MV-4-11 (cell line): ENCODE data around the gene C1orf159.
"Not testable (repeated sequence)": the region's sequence is repeated elsewhere in the genome, so short reads cannot be mapped to it uniquely, and the experiment has no call there.

Experiments
- DNase-seq: peaks from one replicate; lab custom pipeline; 2025; lab: John Stamatoyannopoulos, UW

Gene C1orf159

DNA sequence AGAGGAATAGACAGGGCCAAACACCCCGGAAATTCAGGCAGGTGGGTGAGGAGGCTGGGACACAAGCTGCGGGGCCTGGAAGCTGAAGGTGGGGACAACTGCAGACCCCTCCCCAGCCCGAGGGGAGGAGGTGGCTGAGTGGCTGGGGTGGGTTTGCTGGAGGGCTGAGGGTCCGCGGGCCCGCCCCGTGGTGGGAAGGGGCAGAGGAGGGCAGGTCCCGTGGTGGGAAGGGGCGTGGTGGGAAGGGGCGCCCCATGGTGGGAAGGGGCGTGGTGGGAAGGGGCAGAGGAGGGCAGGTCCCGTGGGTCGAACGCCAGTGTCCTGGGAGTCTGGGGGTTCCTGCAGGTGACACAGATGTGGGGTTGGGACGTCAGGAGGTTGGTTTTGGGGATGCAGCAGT lies 33.5 kb upstream of the C1orf159 start:
- DNase-seq = no peak

DNA sequence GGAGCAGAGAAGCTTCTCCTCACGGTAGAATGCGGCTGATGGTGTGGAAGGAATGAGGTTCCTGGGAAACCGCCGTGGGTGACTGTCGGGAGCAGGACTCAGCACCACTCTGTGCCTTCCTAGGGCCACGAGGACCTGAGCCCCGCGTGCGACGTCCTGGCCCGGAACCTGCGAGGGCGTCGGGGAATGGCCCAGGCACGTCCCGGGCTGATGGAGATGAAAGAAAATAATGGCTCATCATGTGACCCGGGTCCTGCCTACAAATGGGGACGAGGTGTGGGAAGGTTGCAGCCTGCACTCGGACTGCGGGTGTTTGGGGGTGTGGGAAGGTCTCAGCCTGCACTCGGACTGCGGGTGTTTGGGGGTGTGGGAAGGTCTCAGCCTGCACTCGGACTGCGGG lies 32.7 kb upstream of the C1orf159 start:
- DNase-seq = no peak

DNA sequence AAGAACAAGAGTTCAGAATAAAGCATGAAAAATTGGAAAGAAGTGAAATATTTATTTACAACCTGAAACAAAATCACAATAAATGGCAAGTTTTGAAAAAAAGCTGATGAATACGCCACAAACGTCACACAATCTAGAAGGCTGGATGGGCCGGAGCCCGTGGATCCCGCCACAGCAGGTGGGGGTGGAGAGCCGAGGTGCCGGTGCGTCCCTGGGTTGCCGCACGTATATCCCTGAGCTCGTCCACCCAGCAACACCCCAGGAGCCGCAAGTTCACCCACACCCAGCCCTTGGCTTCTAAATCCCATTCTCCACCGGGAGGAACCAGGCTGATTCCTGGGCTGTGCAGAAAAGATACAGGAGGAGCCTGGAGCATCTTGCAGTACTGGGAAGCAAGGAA lies 32.2 kb upstream of the C1orf159 start:
- no peak for DNase-seq

DNA sequence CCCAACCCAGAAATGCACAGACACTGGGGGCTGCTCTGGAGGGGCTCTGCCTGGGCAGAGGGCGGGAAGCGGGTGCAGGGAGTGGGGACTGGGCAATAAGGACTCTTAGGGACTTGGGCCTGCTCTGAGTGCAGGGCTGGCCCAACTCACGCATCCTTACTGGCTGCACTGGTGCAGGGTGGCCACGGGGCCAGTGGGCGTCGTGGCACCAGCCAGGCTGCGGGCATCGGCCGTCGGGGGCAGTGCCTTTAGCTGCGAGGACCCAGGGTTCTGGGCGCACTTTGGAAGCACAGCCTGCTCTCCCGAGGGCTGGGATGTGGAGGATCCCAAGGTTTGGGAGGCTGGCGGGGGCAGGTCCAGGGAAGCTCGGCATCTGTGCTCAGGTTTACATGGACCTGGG lies 30.7 kb upstream of the C1orf159 start:
- no peak for DNase-seq

DNA sequence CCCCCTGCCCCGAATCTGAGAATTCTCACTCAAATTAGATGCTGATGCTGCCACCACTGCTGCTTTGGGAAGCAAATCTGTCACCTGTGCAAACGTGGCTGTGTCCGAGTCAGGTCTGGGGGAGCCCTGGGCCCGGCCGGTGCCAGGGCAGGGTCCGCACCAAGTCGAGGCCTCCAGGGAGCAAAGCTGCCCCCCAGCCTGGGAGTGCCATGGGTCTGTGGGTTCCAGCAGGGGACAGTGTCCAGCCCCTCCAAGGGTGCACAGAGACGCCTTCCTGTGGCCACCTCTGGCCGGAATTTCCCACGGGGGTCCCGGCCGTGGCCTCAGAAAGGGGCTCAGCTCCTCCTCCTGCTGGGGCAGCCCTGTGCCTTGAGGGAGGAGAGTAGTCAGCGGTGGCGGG lies 30.1 kb upstream of the C1orf159 start:
- DNase-seq = no peak

DNA sequence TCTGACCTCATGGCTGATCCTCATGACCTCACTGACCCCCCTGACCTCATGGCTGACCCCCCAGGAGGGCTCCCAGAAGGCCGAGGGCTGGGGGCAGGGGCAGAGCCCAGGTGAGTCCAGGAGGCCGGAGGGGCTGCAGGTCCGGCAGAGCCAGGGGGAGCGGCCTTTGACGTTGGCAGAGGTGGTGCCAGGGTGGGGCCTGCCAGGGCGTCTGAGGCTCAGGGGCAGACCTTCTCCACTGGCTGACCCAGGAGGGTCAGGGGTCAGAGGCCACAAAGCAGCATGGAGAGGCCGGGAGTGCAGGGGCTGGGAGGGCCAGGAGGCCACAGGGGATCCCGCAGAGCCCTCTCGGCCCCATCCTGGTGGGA lies 29.6 kb upstream of the C1orf159 start:
- no peak for DNase-seq

DNA sequence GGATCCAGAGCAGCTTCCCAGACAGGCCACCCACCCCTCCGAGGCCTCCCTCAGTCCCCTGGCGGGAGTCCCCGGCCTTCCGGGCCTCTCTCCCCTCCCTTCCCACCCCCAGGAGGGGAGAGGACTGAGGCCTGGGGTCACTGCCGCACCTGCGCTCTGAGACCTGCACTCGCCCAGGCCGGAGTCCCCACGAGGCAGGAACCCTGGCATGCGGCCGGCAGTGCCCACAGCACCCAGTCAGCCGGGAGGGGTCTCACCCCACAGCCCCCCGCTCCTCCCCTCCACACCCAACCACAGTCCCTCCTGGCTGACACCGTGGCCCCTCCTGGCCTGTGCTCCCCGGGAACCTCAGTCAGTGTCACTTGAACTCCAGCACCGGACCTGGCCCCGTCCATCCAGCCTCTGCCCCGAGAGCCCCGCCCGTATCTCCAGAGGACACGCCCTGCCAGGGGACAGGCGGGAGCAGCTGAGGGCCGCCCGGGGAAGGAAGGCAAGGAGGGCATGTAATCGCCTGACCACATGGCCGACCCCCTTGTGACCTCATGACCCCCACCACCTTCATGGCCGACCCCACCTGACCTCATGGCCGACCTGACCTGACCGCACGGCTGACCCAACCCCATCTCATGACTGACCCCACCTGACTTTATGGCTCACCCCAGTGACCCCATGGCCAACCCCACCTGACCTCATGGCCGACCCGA lies 29.1 kb upstream of the C1orf159 start:
- DNase-seq = no peak

DNA sequence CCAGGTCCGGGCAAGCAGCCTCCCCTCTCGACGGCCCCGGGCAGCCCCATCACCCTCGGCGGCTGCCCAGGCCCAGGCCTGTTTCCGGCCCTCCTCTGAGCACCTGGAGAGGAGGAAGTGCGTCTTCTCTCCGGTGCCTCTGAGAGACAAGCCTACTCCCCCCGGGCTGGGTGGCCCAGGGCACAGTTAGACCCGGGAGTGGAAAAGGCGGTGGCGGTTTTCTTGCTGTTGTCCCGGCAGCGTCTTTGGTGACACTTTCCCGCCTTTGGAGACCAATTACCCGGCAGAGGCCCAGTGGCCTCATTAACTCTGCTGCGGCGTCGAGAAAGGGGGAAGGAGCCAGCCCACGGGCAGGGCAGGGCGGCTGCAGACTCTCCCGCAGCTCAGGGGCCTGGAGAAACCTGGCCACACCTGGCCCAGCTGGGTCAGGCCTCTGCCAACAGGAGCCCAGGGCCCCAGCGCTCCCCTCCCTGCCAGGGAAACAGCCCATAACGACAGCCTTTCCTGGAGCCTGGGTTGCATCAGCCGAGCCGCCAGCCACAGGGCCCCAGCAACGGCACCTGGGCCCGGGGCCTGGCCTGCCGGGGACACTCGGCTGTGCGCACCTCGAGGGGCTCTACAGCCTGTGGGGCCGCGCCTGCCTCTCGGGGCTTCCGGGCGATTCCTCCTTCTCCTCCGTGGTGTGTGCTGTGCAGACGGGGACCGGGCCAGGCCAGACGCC lies 28.4 kb upstream of the C1orf159 start:
- peak; percentile 31 for DNase-seq

DNA sequence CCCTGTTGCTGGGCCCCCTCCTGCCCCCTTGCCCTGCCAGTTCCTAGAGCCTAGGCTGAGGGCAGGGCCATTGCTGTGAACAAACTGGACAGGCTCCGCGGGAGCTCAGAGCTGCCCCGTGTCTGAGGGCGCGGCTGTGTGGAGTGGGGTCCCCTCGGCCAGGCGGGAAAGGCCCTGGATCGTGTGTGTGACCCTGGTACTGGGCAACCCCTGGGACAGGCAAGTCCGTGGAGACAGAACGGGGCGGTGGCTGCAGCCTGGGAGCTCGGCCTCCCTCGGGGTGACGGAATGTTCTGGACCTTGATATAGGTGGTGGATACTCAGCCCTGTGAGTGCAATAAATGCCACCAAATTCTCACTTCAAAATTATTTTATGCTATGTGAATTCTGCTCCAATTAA lies 27.7 kb upstream of the C1orf159 start:
- DNase-seq = no peak

DNA sequence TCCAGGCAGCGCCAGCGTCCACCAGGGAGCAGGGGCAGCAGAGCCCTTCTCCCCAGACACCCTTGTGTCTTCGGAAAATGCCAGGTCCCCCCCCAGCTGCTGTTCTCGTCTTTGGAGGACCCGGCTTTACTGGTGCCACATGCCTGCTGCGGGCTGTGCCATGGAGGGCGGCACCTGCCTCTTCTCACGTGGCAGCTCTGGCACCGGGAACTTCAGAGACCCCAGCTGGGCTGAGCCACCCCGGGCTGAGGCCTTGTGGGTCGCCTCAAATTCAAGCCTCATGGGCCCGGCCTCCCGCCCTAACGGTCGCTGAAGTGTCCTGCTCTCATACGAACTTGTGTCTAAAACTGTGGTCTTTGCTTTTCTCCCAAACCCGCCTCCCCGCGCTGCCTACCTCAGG lies 27.0 kb upstream of the C1orf159 start:
- no peak for DNase-seq

DNA sequence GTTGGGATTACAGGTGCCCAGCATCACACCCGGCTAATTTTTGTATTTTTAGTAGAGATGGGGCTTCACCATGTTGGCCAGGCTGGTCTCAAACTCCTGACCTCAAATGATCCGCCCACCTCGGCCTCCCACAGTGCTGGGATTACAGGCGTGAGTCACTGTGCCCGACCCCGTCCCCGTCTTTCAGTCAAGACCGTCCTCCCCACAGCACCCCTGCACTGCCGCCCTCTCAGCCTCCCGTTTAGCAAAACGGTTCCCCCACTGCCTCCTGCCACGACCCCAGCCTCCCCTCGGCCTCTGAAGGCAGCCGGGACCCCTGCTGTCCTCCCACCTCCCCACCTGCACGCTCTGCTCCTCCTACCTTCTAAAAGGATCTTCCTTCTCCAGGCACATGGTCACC lies 26.5 kb upstream of the C1orf159 start:
- not testable (repeated sequence) for DNase-seq

DNA sequence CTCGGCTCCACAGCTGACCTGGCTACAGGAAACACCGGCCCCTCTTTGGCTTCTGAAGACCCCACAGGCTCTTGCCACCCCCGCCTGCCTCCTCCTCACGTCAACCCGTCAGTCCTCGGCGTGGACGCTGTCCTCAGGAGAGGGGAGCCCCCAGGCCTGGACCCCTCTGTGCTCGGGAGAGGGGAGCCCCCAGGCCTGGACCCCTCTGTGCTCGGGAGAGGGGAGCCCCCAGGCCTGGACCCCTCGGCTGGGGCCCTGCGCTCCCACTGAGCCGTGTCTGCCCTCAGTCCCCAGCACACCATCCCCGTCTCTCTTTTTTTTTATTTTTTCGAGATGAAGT lies 26.0 kb upstream of the C1orf159 start:
- no peak for DNase-seq

DNA sequence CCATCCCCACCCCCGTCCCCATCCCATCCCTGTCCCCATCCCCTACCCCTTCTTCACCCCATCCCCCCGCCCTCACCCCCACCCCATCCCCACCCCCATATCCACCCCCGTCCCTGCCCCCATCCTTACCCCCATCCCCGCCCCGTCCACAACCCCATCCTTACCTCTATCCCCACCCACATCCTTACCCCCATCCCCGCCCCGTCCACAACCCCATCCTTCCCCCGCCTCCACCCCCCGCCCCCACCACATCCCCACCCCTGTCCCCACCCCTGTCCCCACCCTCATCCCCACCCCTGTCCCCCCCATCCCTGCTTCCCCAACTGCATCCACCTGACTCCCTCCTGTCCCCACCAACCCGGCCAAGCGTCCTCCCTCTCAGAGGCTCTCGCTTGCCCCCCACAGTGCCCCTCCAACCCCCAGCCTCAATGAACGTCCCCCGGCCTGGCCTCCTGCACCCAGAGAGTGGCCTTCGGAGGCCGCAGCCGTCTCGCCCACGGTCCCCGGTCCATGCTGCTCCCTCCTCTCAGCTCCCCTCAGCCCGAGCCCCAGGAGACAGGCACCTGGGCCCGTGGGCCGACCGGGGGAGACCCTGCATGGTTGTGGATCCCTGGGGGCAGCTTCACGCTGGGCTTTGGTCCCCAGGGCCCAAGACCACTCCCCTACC lies 25.5 kb upstream of the C1orf159 start:
- DNase-seq = no peak

DNA sequence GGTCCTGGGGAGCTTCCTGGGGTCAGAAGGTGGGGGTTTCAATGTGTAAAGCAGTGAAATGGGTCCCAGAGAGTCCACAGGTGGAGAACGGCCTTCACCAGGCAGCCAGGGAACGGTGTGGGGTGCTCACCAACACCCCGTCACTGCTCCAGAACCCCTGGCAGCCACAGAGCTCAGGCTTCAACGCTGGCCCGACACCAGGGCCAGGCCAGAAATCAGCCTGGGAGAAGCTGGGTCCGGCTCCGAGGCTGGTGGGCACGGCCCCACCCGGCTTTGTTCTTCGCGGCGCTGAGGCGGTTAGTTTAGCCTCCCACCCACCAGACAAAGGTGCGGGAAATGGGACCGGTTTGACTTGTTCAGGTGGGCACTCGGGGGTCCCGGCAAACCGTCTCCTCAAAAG lies 24.8 kb upstream of the C1orf159 start:
- no peak for DNase-seq

DNA sequence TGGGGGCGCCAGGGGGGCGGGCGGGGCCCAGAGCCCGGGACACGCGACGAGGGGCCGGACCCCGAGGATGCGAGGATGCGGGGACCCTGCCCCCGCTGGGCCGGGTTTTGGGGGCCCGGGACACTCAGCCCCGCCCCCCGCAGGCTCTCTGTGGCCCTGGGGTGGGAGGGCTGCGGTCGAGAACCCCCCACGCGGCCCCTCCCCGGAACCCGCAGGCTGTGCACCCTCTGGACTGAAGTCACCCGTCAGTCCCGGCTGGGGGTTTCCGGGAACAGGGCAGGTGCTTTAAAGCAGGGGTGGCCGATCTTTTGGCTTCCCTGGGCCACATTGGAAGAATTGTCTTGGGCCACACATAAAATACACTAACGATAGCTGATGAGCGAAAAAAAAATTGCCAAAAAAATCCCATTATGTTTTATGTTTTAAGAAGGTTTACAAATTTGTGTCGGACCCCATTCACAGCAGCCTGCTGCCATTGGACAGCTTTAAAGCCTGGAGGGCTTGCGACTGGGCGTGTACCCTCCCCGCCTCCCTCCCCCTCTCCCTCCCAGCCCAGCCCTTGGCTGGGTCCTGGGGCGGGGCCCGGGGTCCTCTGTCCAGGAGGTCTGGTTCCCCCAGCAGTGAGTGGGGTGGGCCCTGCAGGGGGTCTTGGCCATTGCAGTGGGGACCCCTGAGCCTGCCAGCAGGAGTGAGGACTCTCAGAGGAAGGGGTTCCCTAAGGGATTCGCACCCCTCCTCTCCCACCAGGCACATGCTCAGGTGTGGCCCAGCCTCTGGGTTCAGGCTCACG lies 21.6 kb upstream of the C1orf159 start:
- DNase-seq = no peak

DNA sequence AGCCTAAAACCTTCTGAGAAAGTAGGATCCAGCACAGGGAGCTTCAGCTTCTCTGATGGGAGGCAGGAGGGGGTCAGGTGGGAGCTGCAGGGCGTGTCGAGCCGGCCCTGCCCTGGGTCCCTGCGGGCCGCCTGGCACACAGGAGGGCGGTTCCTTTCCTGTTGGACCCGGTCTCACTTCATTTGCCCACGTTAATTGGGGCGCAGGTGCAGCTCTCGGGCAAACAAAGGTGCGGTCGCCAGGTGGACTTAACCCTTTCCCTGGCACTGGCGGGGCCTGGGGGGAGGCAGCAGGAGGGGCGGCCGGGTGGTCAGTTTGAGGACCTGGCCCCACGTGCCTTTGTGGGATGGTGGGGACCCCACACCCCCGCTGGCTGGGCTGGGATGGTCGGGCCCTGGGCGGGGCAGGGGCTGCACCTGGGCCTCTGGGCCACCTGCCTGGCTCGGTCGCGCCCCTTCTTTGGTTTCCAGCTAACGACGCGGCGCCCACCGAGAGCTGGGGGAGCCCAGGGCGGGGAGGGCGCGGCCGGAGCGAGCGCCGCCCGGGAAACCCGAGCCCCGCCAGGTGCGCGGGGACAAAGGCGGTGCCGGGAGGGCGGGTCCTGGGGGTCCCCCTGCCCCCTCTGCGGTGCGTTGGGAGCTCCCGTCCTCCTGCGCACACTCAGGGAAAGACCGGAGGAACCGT lies 20.8 kb upstream of the C1orf159 start:
- no peak for DNase-seq

DNA sequence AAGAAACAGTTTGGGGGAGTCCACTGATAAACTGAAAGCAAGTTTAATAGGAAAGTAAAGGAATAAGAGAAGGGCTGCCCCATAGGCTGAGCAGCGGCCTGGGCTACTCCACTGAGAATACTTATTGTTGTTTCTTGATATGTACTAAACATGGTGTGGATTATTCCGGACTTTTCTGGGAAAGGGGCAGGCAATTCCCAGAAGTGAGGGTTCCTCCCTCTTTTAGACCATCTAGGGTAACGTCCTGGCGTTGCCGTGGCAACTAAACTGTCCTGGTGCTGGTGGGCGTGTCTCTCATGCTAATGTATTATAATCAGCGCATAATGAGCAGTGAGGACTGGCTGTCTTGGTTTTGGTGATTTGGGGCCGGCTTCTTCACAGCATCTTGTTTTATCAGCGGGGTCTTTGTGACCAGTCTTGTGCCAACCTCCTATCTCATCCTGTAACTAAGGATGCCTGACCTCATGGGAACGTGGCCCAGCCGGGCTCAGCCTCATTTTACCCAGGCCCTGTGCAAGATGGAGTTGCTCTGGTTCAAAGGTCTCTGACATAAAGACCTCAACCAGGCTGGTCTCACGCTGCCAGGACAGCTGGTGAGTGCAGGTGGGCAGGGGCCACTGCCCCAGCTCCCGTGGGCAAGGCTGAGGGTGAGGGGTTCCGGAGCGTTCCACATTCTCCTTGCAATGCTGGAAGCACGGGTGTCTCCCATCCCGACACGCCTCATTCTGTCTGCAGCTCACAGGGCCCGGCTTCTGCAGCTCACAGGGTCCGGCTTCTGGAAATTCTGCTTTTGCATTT lies 19.6 kb upstream of the C1orf159 start:
- DNase-seq = no peak

DNA sequence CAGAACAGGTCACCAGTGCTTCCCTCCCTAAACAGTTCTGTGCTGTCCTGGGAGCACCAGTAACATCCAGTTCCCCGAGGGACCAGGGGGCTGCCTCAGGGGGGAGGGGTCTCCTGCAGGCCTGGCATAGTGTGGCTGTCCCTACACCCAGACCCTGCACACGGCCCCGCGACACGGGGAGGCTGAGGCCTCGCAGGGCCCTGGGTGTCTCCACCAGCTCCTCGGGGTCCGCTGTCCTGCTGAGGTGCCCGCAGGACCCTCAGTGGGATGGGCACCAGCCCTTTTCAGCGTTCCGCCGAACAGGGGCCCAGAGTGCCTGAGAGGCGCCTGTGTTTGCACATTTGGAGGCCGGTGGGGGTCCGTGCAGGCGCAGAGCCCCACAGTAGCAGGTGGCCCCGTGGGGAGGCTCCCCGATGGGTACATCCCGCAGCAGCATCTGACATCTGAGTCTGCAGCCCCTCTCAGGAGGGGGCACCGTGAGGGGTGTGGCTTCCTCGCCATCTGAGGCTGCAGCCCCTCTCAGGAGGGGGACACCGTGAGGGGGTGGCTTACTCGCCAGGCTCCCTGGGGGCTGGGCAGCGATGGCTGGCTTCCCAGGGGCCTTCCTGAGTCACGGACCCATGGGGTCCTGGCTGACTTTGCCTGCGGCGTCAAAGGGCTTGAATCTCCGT lies 18.5 kb upstream of the C1orf159 start:
- DNase-seq = no peak

DNA sequence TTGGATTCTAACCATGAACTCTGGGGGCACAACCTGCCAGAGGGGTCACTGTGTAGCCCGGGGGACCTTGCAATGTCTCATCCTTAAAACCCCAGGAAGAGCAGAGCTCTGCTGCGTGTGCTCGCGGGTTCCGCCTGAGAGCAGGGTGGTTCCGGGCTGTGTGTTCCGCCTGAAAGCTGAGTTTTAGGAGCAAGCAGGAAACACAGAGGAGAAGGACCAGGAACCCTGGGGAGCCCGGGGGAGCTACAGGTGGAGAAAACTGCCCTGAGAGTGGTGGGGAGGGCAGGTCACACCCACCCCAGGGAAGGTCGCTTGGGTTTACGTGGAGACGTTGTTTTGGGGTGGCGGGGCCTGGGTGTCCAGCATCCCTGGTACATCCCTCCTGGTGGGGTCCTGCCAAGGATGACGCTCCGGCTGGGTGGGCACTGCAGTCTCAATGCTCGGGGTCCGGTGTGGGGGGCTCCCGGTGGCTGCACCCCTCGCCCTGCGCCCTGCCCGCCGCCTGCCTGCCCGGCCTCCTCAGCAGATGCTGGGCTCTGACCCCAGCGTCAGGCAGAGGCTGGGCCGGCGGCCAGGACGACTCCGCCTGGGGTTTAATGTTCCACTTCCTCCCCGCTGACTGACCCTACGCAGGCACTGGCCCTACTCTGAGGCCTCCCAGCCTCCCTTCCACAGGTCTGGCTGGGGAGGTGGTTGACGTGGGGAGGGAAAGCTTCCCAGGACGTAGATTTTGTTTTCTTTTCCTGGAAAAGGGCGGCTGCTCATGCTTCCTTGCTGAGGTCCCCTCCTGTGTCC lies 17.3 kb upstream of the C1orf159 start:
- no peak for DNase-seq
